HG02852 (cell line): ENCODE measurements around the gene GNS.

Source experiments
- ATAC-seq: cut with Tn5 transposase; IDR thresholded peaks from one replicate; pipeline ENCODE4 v1.9.1; 2021; ENCODE audit warnings: mild to moderate bottlenecking, moderate library complexity; ENCODE audit not compliant: unreplicated experiment

Gene GNS

DNA sequence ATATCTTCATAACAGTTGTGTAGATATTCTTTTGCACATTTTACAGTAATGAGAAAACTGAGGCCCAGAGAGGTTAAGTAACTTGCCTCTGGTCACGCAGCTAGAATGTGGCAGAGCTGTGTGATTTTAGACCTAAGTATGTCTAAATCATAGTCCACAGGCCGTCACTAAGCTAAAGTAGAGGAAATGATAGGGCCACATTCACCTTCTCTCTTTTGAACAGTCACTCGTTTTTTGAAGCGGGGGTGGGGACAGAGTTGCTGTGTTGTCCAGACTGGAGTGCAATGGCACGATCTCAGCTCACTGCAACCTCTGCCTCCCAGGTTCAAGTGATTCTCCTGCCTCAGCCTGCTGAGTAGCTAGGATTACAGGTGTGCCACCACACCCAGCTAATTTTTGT, 80.4 kb downstream of the GNS start:
- ATAC-seq = no peak

- no peak for ATAC-seq
Measured at GRCh38 chr12:64678248-64678647, 81.0 kb downstream of the GNS start.

GRCh38 chr12:64675795-64676194, 83.4 kb downstream of the GNS start:
- no peak for ATAC-seq

DNA sequence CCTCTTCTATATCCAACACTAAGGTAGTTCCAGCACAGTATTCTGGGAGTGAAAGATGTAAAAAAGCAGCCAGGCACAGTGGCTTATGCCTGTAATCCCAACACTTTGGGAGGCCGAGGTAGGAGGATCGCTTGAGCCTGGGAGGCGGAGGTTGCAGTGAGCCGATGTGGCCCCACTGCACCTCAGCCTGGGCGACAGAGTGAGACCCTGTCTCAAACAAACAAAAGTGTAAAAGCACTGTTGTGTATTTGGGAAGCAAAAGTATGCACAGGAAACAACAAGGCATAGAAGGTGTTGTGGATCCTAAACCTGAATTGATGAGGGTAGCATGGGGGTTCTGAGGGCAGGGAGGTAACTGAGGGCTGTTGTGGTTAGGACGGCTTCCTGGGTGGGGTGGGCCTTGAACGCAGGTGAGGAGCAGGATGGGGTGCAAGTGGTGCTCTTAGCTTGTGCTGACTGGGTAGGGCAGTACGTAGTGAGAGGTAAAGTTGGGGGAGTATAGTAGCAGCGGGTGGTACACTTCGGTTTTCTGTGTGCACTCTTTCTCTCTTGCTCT, 84.8 kb downstream of the GNS start:
- no peak for ATAC-seq

GRCh38 chr12:64673490-64674169, 85.6 kb downstream of the GNS start:
- ATAC-seq = no peak

- no peak for ATAC-seq
Measured at GRCh38 chr12:64672925-64673409, 86.2 kb downstream of the GNS start.

DNA sequence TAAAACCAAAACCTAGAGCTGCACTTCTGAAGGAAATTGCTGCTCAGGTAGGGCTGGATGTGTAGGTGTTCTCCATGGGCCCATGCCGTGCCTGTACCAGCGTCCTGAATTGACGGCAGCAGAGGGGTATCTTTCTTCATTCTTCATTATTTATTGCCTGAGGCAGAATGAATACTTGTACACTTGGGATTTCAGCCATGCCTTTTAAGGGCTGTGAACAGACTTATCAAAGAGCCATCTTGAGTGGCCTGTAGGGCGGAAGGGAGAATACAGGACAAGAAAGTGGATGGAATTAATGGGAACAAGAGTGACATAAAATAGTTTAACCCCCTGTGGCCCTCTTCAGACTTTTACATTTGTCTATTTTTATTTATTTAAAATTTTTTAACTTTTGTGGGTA, 87.5 kb downstream of the GNS start:
- no peak for ATAC-seq

DNA sequence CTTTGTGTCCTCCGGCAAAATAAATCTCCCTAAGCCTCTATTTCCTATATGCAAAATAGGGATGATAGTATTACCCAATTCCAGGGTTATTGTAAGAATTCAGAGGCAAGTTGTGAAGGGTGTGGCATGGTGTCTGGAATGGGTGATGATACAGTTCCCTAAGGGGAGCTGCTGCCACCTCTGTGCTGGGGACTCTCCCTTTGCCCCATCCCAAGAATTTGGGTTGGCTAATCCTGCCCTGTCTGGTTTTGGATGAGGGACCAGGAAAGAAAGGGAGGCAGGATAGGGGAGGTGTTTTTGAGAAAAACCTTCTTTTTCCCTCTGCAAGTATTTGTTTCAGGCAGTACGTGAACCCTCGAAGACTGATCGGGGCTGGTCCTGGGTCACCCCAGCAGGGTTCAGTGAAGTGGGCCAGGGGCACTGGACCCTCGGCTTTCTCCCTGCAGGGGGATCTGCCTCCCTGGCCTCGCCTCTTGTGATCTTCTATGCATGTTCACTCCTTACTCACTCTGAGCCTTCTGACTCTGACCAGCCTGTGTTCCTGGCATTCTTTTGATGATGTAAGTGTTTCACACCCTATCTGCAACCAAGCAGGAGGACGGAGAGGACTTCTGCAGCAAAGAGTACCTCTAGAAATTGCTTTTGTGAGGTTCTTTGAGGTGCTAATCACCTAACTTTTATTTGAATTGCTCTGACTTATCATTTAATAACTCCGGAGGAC, 88.1 kb downstream of the GNS start:
- no peak for ATAC-seq

DNA sequence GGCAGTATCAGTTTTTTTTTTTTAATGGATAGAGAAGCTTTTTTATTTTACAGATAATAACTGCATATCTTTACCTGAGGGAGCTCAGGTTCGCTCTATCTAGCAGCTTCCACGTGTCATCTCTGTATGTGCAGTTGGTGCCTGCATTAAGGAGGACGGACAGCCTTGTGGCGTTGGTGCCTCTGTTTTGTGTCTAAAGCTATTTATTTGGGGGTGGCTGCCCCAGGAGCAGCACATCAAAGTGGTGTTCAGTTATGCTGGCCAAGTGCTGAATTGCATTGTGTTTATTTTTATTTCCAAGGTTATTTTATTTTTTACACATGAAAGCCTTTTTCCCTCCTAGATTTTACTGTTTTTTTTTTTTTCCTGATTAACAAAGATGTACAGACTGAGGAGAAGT, 89.2 kb downstream of the GNS start:
- ATAC-seq = no peak

GRCh38 chr12:64669270-64669842, 89.8 kb downstream of the GNS start:
- peak; percentile 73 for ATAC-seq

GRCh38 chr12:64667793-64668192, 91.4 kb downstream of the GNS start:
- no peak for ATAC-seq

DNA sequence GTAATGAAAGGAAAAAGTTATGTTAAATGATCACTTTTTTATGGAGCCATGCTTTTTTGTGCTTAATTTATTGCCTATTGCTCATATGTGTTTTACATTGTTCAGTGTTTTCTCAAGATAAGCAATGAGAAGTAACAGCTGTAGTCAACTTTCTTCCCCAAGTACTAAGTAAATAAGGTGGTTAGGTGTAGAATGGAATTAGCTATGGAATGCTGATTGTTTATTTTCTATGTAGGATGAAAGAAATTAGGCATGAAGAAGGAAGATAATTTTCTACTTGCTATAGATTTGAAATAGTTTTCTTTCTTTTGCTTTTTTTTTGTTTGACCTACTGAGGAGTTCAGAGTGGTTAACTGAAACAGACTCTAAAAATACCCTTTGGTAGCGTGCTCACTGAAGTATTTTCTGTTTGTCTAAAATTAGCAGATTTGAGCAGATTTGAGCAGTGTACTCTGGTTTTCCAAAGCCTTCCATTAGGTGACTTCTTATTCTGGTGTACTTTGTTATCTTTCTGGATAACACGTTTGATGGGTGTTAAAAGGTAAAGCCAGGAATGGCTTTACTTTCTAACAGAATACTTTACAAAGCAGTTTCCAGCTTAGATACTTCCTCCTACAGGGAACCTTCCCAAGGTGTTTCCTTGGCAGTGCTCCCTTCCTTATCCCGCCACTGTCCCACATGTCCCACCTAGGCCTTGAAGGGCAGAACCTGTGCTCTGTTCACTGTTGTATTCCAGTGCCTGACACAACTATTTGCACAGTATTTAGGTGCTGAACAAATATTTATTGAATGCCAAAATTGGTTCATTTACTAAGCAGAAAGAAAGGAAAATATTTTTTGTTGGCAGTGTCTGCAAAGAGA, 92.9 kb downstream of the GNS start:
- ATAC-seq = peak; percentile 40

DNA sequence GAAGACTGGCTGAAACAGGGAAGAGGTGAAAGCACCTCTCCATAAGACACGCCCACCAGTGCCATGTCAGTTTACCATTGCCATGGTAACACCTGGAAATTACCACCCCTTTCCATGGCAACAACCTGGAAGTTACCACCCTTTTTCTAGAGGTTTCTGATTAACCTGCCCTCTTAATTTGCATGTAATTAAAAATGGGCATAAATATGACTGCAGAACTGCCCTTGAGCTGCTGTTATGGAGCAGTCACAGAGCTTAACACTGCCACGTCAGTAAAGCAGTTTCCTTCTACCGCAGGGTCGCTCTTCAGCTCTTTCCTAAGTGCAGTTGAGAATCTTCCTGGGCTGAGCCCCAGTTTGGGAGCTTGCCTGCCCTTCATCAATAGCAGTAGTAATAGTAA, 93.7 kb downstream of the GNS start:
- ATAC-seq = peak; percentile 21
